Measurements from ENCODE around the gene HELT.

Gene HELT

DNA sequence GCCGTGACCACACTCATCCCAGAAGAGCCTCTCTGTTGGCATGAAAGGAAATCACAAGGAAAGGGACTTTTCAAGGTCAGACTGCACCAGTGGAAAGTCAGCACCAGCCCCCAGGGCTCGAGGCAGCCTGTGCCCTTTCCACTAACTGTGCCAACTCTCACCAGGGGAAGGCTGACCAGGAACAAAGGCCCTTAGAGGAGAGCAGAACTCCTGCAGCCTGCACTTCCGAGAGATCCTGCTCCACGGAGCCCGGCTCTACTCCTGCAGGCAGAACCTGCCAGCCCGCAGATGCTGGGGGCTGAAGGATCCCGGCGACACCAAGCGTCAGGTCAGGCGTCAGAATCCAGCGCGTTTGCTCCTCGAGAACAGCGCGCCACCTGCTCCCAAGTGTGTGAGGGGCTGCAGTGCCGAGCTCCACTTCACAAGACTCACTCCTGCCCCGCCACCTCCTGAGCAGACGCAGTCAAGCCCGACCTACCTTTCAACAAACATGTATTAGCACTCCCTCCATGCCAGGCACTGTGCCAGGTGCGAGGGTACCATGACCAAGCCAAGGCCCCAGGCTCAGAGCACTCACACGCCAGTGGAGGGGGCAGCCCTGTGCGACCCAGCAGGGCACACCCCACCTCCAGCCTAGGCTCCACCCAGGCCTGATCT, 13.6 kb upstream of the HELT start:
- DNase-seq: no peak

DNA sequence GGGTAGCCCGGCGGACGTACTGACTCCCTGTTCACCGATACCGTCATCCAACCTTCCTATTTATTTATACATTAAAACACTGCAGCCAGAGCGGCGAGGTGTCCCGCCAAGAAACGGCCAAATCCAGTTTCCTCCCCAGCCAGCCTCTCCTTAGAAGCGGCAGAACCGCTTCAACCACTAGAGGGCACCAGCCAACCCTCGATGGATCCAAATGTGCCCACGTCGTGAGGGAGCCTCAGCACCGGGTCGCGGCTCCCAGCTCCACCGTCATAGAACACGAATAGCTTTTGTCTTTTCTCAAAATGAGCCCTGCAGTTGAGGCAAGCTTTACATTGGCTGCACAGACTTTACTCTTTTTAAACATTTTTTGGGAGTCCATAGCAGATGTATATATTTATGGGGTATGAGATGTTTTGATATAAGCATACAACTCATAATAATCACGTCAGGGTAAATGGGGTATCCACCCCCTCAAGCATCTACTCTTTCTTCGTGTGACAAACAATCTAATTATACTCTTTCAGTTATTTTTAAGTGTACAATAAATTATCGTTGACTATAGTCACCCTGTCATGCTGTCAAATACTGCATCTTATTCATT, 13.0 kb upstream of the HELT start:
- peak; percentile 80 for DNase-seq

DNA sequence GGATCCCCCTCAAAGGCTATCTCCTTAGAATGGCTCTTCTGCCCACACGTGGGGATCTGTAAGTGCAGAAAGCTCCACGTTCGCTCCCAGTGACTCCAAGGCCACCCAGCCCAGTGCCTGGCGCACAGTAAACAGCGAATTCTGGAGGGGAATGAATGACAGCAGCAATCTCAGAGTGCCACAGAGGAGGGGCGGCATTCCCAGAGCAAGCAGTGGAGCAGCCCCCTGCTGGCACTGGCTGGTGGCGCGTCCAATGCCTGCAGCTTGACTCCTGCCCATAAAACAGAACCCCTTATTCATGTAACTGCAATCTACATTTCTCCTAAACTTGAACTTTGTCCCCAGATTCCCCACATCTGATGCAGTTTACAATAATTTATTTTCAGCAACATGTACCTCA, 6.9 kb upstream of the HELT start:
- DNase-seq: no peak

DNA sequence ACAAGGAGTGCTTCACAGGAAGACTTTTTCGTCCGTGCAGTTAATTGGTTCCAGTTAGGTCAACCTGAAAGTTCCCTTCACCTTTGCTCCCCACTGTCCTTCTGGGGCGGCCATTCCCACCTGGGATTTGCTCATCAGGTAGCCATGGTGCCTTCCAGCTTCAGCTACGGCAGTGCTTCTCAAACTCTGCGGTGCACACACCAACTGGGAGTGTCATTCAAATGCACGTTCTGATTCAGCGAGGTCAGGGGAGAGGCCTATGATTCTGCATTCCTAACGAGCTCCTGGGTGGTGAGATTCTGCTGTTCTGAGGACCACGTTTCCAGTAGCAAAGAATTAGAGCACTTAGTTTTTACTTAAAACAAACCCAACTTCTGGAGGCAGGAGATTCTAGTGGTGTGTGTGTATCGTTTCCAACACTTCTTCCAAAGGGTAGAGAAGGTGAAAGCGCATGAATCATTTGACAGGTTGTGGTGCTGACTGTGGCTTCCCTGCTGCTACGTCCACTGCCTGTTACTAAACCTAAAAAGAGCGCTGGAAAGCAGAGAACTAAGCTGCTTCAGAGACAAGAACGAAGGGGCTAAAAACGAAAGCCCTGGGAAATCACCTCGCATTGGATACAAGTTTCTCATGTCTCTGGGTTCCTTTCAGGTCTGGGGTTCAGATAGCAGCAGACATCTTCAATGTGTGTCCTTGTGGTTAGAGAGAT, 4.7 kb upstream of the HELT start:
- no peak for DNase-seq

DNA sequence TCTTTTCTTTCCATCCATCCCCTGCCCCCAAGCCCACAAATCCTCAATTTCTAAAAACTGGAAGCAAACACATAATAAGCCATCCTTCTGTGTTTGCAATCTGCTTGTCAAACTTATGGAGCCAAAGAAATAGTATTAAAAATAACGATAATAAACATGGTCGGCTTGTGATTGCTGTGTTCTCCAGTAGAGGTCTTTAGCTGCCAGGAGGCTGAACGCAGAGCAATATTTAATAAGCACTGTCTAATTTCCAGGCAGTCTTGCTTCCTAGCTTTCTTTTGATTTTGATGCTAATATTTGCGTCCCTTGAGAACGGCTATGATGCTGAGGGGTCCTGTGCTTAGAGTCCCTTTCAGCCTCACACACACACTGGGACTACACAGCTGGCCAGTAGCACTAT, 3.2 kb upstream of the HELT start:
- DNase-seq: no peak

DNA sequence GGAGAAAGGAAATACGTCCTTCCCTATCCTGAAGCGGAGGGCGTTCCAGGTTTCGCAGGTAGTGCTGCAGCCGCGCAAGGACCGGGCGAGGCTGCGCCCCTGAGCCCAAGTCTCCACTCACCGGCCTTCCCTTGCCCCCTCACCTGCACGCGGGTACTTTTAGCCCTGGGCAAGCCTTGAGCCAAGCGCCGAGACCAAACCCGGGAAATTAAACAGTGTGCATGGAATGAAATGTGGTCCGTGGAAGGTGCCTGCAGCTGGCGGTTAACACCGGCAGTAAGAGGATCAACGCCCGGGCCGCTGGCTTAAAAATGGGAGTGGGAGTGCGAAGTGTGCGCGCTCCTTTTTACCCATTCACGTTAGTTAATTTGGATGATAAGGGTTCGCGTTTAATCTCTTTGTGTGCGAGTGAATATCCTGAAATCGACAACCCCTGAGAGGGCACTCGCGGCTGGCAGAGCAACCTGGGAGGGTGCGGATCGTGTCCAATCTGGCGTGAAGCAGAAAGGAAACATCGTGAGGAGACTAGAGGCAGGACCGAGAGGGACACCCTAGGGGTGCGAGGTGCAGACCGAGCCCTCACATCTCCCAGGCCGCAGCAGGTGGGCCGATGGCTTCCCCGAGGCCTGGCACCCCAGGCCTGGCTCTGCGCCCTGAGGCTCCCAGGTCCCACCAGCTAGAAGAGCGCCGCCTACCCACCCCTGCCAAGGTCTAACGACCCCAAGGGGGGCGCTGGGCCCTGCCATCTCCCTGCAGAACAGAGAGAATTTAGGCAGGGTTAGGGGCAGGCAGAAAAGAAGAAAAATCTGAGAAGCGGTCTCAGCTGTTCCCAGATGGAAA, 2.0 kb upstream of the HELT start:
- DNase-seq: no peak

DNA sequence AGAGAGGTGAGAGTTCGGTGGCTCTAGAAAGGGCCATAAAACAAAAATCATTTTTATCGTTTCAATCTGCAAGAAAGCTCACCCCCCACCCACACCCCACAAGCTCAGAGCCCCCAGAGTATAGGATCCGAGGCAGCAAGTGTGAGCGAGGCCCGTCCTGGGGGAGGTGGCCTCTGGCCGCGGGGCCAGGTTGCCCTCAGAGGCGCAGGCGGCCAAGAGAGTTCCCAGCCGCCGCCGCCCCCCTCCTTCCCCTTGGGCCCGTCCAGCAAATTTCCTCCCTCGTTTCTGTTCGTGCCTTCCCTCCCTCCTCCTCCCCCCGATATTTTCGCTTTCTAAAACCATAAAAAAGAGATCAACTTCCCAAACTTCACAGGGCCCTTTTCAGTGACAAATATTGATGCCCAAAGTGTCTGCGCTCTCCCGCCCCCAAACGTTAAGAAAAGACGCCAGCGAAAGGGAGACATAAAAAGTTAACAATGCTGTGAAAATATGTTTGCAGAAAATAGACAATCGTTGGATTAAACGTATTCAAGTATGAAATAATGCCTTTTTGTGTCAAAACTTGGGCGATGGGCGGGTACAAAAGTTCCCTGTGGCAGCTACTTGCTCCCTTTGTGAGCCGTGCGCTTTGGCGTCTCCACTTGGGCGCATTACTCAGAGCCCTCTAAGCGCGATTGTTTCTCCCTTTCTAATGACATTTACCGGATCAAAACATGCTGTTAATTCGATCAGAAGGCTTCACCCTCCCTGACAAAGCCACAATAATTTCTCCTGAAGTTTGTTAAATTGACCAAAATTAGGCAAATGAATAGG, 1.1 kb upstream of the HELT start:
- DNase-seq: no peak

DNA sequence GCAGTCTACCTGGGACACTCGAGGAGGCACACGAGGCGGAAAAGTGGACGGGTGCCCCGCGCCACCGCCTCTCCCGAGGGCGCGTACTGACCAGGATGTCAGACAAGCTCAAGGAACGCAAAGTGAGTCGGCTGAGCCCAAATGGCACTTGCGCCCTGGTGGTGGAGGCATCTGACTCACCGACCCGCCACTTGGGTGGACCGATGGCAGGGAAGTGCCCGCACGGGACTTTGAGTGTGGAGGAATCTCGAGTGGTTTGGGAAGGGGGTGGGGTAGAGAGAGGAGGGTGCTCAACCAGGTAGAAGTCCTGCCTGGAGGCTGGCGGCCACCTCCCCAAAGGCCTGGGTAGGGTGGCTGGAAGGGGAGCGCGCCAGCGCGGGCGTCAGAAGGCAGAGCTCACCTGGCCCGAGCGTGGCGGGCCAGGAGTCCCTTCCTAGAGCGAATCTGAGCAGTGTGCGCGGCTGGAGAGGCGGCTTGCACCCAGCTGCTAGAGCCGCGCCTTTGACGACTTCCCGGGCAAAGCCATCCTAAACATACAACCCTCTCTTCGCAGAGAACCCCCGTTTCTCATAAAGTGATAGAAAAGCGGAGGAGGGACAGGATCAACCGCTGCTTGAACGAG, 655 bp downstream of the HELT start:
- no peak for DNase-seq

DNA sequence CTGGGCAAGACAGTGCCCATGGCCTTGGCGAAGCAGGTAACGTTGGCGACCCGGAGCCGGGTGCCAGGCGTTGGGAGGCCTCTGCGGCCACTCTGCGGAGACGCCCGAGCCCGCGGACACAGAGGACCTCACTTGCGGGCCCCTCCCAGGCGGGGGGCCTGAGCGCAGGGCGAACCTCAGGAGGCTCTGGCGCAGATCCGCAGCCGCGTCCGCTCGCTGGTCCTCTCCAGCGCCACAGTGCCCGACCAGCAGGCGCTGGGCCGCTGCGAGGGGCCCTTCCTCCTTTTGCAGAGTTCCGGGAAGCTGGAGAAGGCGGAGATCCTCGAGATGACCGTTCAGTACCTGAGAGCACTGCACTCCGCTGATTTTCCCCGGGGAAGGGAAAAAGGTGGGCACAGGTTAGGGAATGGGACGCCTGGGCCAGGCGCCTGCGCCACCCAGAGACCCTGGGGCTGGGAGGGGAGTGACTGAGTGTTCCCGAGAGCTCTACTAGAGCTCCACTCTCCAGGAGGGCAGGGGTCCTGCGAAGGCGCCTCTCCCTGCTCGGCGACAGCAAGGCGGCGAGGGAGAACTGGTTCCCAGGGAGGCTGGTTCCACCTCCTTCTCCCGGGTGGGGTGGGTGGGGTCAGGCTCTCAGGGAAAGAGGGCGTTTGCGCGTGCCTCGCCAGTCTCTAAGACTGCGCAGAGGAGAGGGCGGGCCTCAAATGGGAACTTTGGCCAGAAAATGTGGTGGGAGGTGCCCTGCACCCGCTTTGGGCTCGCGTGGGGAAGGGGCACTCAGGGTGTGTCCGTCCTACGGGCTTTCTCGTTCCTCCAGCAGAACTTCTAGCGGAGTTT, 1.4 kb downstream of the HELT start:
- DNase-seq: no peak

DNA sequence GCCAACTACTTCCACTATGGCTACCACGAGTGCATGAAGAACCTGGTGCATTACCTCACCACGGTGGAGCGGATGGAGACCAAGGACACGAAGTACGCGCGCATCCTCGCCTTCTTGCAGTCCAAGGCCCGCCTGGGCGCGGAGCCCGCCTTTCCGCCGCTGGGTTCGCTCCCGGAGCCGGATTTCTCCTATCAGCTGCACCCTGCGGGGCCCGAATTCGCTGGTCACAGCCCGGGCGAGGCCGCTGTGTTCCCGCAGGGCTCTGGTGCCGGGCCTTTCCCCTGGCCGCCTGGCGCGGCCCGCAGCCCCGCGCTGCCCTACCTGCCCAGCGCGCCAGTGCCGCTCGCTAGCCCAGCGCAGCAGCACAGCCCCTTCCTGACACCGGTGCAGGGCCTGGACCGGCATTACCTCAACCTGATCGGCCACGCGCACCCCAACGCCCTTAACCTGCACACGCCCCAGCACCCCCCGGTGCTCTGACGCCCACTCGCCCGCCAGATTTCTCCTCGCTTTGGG, 2.1 kb downstream of the HELT start:
- no peak for DNase-seq

DNA sequence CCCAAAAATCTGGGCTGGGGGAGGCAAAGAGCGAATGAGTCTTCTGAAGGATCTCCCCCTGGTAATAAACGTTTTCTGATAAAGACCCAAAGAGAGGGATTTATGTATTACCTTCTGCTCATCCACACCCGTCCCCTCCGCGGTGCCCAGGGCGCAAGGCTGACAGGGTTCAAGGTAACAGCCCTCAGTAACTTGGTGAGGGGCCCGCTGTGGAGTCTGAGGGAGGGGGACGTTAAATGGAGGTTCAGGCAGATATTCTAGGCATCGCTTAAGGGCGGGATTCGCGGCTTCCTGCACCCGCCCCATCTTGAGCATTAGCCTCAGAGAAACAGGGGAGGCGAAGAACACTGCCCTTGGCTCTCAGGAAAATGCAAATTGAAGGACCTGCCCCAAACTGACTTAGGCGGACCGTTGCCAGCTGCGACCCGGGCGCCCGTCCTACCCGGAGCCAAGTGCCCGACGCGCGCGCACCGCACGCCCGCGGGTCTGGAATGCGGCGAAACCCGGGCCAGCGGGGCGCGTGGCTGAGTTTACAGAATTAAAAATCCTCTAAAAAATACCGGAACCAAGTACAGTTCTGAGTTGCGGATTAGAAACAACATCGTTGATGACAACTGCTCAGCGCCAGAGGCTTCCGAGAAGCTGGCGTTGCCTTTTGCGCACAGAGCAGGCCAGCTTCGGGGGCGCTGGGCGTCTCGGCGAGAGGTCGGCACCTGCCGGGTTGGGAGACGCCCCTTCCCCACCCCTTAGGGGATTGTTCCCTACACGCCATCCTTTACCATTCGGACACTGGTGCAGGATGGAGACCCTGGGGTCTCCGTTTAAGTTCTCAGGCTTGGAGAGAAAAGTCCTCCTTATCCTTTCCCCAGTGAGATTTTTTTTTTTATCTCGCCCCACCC, 2.8 kb downstream of the HELT start:
- DNase-seq: no peak

DNA sequence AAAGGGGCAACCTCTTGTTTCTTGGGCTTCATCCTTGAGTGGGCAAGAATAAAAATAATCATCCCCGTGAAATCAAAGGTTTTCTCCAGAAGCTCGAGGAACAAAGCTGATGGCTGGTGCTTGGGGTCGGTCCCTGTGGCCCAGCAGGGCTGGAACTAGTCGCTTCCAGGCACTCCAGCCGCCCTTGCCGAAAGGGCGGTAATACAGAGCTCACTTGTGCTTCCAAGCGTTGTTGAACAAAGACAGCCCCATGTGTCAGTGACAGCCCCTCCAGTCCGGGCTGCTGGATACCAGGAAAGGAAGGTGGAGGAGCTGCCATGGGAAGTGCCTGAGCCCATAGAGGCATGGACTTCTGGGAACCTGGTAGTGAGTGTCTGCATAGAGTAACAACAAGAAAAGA, 5.2 kb downstream of the HELT start:
- no peak for DNase-seq

DNA sequence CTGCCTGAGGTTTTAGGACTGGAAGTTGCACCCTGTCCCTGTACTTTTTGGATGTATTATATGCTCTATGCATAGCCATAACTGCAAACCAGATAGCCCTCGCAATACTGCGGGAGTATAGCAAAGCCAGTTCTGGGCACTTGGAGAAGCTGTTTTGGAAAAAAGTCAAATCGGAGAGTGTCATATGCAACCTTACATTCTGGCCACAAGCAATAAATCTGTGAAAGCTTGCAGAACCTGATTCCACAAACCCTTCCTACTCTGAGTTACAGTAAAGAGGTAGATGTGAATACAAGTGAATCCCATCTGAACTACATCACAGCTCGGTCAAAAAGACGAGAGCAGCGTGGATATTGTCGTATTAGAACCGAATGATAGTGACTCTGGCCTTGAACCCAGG, 10.3 kb downstream of the HELT start:
- no peak for DNase-seq

DNA sequence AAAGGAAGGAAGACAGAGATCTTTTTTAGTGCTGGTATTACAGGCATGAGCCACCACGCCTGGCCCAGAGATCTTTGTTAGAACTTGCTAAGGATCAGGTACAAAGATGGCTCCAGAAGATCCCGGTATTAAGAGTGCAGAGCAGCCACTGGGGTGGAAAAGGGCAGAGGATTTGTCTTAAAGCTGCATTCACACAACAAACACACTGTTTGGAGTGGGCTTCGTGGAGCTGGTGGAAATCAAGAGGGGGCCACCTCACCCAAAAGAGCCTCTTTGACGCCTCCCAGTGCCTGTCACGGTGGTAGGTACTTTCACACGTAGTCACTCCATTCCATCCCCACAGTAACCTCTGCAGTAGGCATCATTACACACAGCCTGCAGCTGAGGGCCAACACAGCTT, 13.3 kb downstream of the HELT start:
- DNase-seq: no peak

DNA sequence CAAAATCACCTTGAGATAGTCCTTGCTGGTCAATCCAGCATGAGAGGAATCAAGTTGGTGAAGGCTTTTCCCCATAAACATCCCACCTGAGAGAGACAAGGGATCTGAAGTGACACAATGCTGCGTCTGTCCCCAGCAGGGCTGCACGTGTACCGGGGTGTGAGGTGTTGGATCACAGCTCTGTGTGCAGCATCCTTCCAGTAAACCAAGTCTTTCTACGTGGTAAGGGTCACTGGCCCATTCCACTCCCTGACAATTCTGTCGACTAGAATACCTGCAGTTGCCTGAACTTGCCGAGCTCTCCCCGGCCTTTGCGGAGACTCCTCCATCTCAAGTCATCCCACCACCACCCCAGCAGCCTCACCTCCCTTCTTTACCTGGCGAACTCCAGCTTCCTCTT, 14.8 kb downstream of the HELT start:
- no peak for DNase-seq

DNA sequence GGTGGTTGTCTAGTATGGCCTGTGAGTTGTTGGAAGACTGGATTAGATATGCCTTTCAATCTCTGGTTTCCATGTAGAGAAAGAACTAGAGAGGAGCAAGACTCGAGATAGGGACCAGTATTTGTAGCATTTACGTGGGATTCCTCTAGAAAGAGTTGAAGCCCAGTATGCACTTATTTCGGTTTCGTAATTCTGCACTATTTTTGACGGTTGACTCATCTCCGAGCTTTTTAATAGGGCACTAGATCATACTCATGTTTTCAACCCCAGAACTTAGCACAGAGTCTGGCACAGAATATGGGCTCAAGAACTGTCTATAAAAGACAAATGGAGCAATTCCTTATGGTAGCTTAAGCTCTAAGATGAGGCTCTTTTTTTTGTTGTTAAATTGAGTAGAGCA, 15.7 kb downstream of the HELT start:
- DNase-seq: no peak

DNA sequence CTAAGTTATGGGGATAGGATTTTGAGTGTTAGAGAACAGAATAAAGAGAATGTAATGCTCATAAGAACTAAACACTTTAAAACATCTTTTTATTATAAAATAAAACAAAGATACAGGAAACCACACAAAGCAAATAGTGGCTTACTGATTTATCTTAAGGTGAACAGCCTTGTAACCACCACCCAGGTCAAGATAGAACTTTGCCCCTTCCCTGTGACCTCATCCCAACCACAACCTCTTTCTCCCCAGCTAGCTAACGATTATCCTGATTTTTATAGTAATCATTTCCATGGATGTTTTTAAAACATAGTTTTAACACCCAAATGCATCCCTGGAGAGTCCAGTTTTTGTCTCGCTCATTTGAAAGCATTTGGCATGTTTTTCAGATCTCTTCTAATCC, 17.0 kb downstream of the HELT start:
- DNase-seq: no peak

DNA sequence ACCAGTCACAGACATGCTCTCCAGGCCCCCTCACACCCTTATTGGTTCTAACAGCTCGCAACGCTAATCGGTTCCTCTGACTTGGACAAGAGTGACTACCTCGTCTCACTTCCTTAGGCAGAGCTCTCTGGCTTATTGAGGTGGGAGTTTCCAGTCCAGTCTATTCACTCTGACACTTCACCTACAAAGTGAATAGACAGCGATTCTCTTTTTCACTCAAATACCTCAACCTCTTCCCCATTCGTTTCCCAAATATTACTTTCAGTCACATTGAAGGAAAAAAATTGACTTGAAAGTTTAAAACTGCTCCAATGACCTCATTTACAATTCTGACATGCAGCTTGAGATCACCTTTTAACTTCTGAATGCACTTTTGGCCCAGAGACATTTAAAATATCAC, 17.7 kb downstream of the HELT start:
- DNase-seq: no peak

DNA sequence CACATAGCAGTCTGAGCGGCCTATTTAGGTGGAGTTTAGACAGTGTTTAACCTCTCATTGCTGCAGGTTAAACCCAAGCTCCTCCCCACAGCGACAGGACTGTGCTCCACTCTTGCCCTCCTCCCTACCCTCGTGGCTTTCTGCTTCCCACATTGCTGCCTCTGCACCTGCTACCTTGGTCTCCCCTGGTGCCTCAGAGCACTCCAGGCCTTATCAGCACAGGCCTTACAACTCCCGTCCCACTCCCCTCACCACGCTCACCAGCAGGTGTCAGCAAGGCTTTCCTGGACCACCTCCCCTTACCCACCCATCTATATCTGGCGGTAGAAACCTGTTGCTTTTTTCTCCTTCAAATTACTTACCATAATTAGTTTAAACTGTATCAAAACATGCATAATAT, 18.6 kb downstream of the HELT start:
- no peak for DNase-seq
